ENCODE measurements around the gene S100P.

- TF ChIP-seq POLR2A (IDR thresholded peaks at IDR 0.05), result no peak
- TF ChIP-seq CTCF (IDR thresholded peaks at IDR 0.05 in 4 of 5, conservative IDR thresholded peaks at IDR 0.05 in 1 of 5), result peak in 4 of 5 experiments; percentile 5 to 33 (median 22)
These were observed 19.1 kb upstream of the S100P start for GRCh38 chr4:6674500-6675149.

All from gastrocnemius medialis (tissue), 4 donors.